SK-N-SH treated with all-trans-retinoic acid at 6 μM for 48 hours (cell line): ENCODE data around the gene SNAP25.

Source experiments
- CREB5 ChIP-seq: fragments of 250-450 bp; sonication (Bioruptor Pico); IDR thresholded peaks from 2 replicates; pipeline ENCODE4 v1.5.1; 2020; ENCODE audit warnings: low read depth, mild to moderate bottlenecking, moderate library complexity
- ISL1 ChIP-seq: fragments of 250-450 bp; sonication (Bioruptor Pico); IDR thresholded peaks from 2 replicates; pipeline ENCODE4 v2.1.2; 2022; ENCODE audit warnings: mild to moderate bottlenecking, moderate library complexity
- PATZ1 ChIP-seq: fragments of 250-450 bp; sonication (Bioruptor Pico); IDR thresholded peaks from 2 replicates; pipeline ENCODE4 v1.8.0; 2020; ENCODE audit warnings: mild to moderate bottlenecking, moderate library complexity, borderline replicate concordance
- POU6F1 ChIP-seq: fragments of 250-450 bp; sonication (Bioruptor Pico); IDR thresholded peaks from 2 replicates; pipeline ENCODE4 v1.8.0; 2021; ENCODE audit warnings: low read depth, mild to moderate bottlenecking, moderate library complexity, borderline replicate concordance
- PPARA ChIP-seq: fragments of 250-450 bp; sonication (Bioruptor Pico); IDR thresholded peaks from 2 replicates; pipeline ENCODE4 v1.5.0; 2020; ENCODE audit warnings: mild to moderate bottlenecking, borderline replicate concordance
- TOX ChIP-seq: fragments of 250-450 bp; sonication (Bioruptor Pico); IDR thresholded peaks from 2 replicates; pipeline ENCODE4 v1.8.0; 2021; ENCODE audit warnings: mild to moderate bottlenecking, moderate library complexity, borderline replicate concordance
- ZNF565 ChIP-seq: fragments of 450-650 bp; formaldehyde crosslinking; conservative IDR thresholded peaks from 2 replicates; pipeline ENCODE4 v1.5.0; 2020; ENCODE audit warnings: low read depth, mild to moderate bottlenecking, moderate library complexity

- TF ChIP-seq PATZ1 (CRISPR knock-in tag): no peak
- no peak for TF ChIP-seq ZNF565 (CRISPR knock-in tag)
- TF ChIP-seq TOX: no peak
- TF ChIP-seq CREB5: no peak
- no peak for TF ChIP-seq ISL1 (CRISPR knock-in tag)
- no peak for TF ChIP-seq PPARA (CRISPR knock-in tag)
- no peak for TF ChIP-seq POU6F1 (CRISPR knock-in tag)
These were observed 28.8 kb downstream of the SNAP25 start for GRCh38 chr20:10247440-10247839.
